Measurements from ENCODE around the gene LCMT2.

The LCMT2 gene

GRCh38 chr15:43276563-43277200, 53.7 kb downstream of the LCMT2 start:
- no peaks in the 10 kb centered on the region for H3K4me1 Mint-ChIP-seq
- DNase-seq, result no peak
- CTCF ChIA-PET, result interaction anchor here (0.8 to 6.4 kb wide), 5 partner anchors 9 to 73 kb away, joined by 3 to 27 read pairs (median 5); partner anchors contain the start of gene TGM5
- H3K27me3 Mint-ChIP-seq, result peaks cover 20% of the 10 kb centered on the region
- H3K4me3 Mint-ChIP-seq, result no peak overlapping the region
- H3K27ac Mint-ChIP-seq, result no peak overlapping the region
- H3K36me3 Mint-ChIP-seq, result no peaks in the 10 kb centered on the region
- H3K9me3 Mint-ChIP-seq, result peaks cover 3% of the 10 kb centered on the region

- Mint-ChIP-seq H3K27ac (no peak overlapping the region), H3K9me3 (peaks cover 3% of the 10 kb centered on the region), H3K27me3 (peaks cover 21% of the 10 kb centered on the region), H3K36me3 (no peaks in the 10 kb centered on the region), H3K4me3 (no peak overlapping the region), H3K4me1 (peaks cover 6% of the 10 kb centered on the region)
- no peak for DNase-seq
- CTCF ChIA-PET, result interaction anchor here (0.8 to 6.4 kb wide), 4 partner anchors 9 to 72 kb away, joined by 4 to 27 read pairs (median 6); partner anchors contain the start of gene TGM5
These were observed 54.4 kb downstream of the LCMT2 start for GRCh38 chr15:43275740-43276562.

- CTCF ChIA-PET, result interaction anchor here (2.0 to 6.4 kb wide), 2 partner anchors 11 to 48 kb away, joined by 9 to 27 read pairs; no protein-coding TSS in a partner anchor
- H3K9me3 Mint-ChIP-seq, result peaks cover 3% of the 10 kb centered on the region
- H3K27ac Mint-ChIP-seq, result no peak overlapping the region
- peaks cover 16% of the 10 kb centered on the region for H3K4me1 Mint-ChIP-seq
- H3K36me3 Mint-ChIP-seq, result no peaks in the 10 kb centered on the region
- DNase-seq, result no peak
- peaks cover 29% of the 10 kb centered on the region for H3K27me3 Mint-ChIP-seq
- H3K4me3 Mint-ChIP-seq, result no peak overlapping the region
These were observed 56.2 kb downstream of the LCMT2 start for GRCh38 chr15:43274136-43274535.
